DOHH2 (cell line): ENCODE measurements around the gene SORD.
"Not testable (repeated sequence)": the region's sequence is repeated elsewhere in the genome, so short reads cannot be mapped to it uniquely, and the experiment has no call there.

Source experiments
- H3F3A ChIP-seq: fragments of 200-600 bp; sonication (generic), shearing (Covaris generic); 2 replicates; pipeline ENCODE4 v1.6.0; 2016; ENCODE audit warnings: antibody characterized with exemption, mild to moderate bottlenecking; ENCODE audit not compliant: control insufficient read depth, insufficient read depth
- H3K27ac ChIP-seq: fragments of 200-600 bp; sonication (generic); 2 replicates; pipeline ENCODE4 v1.5.1; 2014; ENCODE audit warnings: low read depth, mild to moderate bottlenecking, low read length, moderate library complexity
- H3K27me3 ChIP-seq: fragments of 200-600 bp; sonication (generic); 2 replicates; pipeline ENCODE4 v1.6.1; 2014; ENCODE audit warnings: mild to moderate bottlenecking, low read length, mixed read lengths; ENCODE audit not compliant: control insufficient read depth
- H3K36me3 ChIP-seq: fragments of 200-600 bp; sonication (generic); 2 replicates; pipeline ENCODE4 v1.6.1; 2014; ENCODE audit warnings: mild to moderate bottlenecking, low read length, moderate library complexity, mixed read lengths; ENCODE audit not compliant: control insufficient read depth
- H3K4me1 ChIP-seq: fragments of 200-600 bp; sonication (generic); 2 replicates; pipeline ENCODE4 v1.6.1; 2014; ENCODE audit warnings: mild to moderate bottlenecking, low read length, mixed read lengths; ENCODE audit not compliant: control insufficient read depth
- H3K4me2 ChIP-seq: fragments of 200-600 bp; sonication (generic); 2 replicates; pipeline ENCODE4 v1.6.0; 2014; ENCODE audit warnings: mild to moderate bottlenecking, low read length, moderate library complexity
- H3K4me3 ChIP-seq: fragments of 200-600 bp; sonication (generic); 2 replicates; pipeline ENCODE4 v1.5.1; 2014; ENCODE audit warnings: mild to moderate bottlenecking, low read length, mixed read lengths
- H3K79me2 ChIP-seq: fragments of 200-600 bp; sonication (generic); 2 replicates; pipeline ENCODE4 v1.6.1; 2014; ENCODE audit warnings: mild to moderate bottlenecking, low read length, mixed read lengths; ENCODE audit not compliant: control insufficient read depth
- H3K9me2 ChIP-seq: fragments of 200-600 bp; sonication (generic); replicated peaks from 2 replicates; pipeline ENCODE4 v1.6.1; 2014; ENCODE audit warnings: mild to moderate bottlenecking, low read length, mixed read lengths; ENCODE audit not compliant: control insufficient read depth
- H3K9me3 ChIP-seq: fragments of 200-600 bp; sonication (generic); 2 replicates; pipeline ENCODE4 v1.6.1; 2014; ENCODE audit warnings: antibody characterized with exemption, low read length, mixed read lengths; ENCODE audit not compliant: control insufficient read depth, insufficient read depth
- H4K20me1 ChIP-seq: fragments of 200-600 bp; sonication (generic); 2 replicates; pipeline ENCODE4 v1.6.0; 2014; ENCODE audit warnings: low read depth, mild to moderate bottlenecking, antibody characterized with exemption, low read length, moderate library complexity; ENCODE audit not compliant: control insufficient read depth, insufficient read depth
- EZH2phosphoT487 ChIP-seq: fragments of 200-600 bp; sonication (generic); IDR thresholded peaks from 2 replicates; pipeline ENCODE4 v1.6.1; 2017; ENCODE audit warnings: borderline replicate concordance, mild to moderate bottlenecking, antibody characterized with exemption, low read length, moderate library complexity, mixed read lengths
- TF ChIP-seq, protein P1 (sequence below): fragments of 200-600 bp; sonication (generic); IDR thresholded peaks from one replicate; pipeline ENCODE4 v1.5.1; 2014; ENCODE audit warnings: antibody characterized with exemption, mild to moderate bottlenecking, low read depth, low read length; ENCODE audit not compliant: poor library complexity, severe bottlenecking

SORD gene

GRCh38 chr15:45101749-45102148 lies 78.8 kb downstream of the SORD start:
- H3K9me2 ChIP-seq: no peaks in the 10 kb centered on the region
- peaks cover 6% of the 10 kb centered on the region for H3K4me1 ChIP-seq
- H3K79me2 ChIP-seq: no peaks in the 10 kb centered on the region
- H3K9me3 ChIP-seq: no peaks in the 10 kb centered on the region
- H3K27ac ChIP-seq: no peak overlapping the region
- H3K36me3 ChIP-seq: no peaks in the 10 kb centered on the region
- no peaks in the 10 kb centered on the region for H4K20me1 ChIP-seq
- H3K27me3 ChIP-seq: no peaks in the 10 kb centered on the region
- no peak overlapping the region for H3K4me2 ChIP-seq
- no peak overlapping the region for H3K4me3 ChIP-seq
- no peaks in the 10 kb centered on the region for H3F3A ChIP-seq
- TF ChIP-seq, protein P1, sequence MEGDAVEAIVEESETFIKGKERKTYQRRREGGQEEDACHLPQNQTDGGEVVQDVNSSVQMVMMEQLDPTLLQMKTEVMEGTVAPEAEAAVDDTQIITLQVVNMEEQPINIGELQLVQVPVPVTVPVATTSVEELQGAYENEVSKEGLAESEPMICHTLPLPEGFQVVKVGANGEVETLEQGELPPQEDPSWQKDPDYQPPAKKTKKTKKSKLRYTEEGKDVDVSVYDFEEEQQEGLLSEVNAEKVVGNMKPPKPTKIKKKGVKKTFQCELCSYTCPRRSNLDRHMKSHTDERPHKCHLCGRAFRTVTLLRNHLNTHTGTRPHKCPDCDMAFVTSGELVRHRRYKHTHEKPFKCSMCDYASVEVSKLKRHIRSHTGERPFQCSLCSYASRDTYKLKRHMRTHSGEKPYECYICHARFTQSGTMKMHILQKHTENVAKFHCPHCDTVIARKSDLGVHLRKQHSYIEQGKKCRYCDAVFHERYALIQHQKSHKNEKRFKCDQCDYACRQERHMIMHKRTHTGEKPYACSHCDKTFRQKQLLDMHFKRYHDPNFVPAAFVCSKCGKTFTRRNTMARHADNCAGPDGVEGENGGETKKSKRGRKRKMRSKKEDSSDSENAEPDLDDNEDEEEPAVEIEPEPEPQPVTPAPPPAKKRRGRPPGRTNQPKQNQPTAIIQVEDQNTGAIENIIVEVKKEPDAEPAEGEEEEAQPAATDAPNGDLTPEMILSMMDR: no peak
- no peak for TF ChIP-seq EZH2phosphoT487

- H3K4me1 ChIP-seq: peaks cover 7% of the 10 kb centered on the region
Observed at GRCh38 chr15:45102226-45102625, 79.2 kb downstream of the SORD start.

DNA sequence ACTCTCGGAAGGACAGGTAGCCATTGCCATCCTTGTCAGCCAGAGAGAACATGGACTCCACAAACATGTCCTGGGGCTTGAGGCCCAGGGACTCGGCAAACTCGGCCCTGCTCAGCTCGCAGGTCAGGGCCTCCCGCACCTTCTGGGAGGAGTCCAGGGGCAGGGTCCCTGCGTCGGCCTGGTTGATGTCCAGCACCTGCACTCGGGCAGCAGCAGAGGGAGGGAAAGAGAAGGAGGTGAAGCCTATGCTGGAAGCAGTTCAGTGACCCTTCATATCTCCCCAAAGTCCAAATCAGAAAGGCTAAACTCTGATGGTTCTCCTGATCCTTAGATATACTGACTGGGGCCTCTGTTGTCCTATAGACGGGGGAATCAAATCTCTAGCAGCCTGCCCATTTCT lies 81.2 kb downstream of the SORD start:
- not testable (repeated sequence) for H3K27ac ChIP-seq, H3F3A ChIP-seq, H3K9me3 ChIP-seq, H3K27me3 ChIP-seq, H3K36me3 ChIP-seq, H3K4me2 ChIP-seq, H3K9me2 ChIP-seq, H3K4me1 ChIP-seq, H3K4me3 ChIP-seq, H3K79me2 ChIP-seq, H4K20me1 ChIP-seq

More at GRCh38 chr15:45102226-45102625, 79.2 kb downstream of the SORD start:
- TF ChIP-seq EZH2phosphoT487: no peak
- TF ChIP-seq, protein P1: no peak
- Histone ChIP-seq H3K79me2 (no peaks in the 10 kb centered on the region), H3K27me3 (no peaks in the 10 kb centered on the region), H3K4me3 (no peak overlapping the region), H3K9me3 (no peaks in the 10 kb centered on the region), H3K9me2 (no peaks in the 10 kb centered on the region), H3F3A (no peaks in the 10 kb centered on the region), H3K27ac (no peak overlapping the region), H3K4me2 (no peak overlapping the region), H3K36me3 (no peaks in the 10 kb centered on the region), H4K20me1 (no peaks in the 10 kb centered on the region)

- Histone ChIP-seq H3K79me2 (no peaks in the 10 kb centered on the region), H4K20me1 (no peaks in the 10 kb centered on the region), H3K9me3 (no peaks in the 10 kb centered on the region), H3K4me1 (peaks cover 7% of the 10 kb centered on the region), H3K36me3 (no peaks in the 10 kb centered on the region), H3K27ac (no peak overlapping the region), H3K4me2 (no peak overlapping the region), H3F3A (no peaks in the 10 kb centered on the region), H3K4me3 (no peak overlapping the region), H3K27me3 (no peaks in the 10 kb centered on the region), H3K9me2 (no peaks in the 10 kb centered on the region)
- TF ChIP-seq EZH2phosphoT487: no peak
- TF ChIP-seq, protein P1: no peak
Observed at GRCh38 chr15:45105586-45105985, 82.6 kb downstream of the SORD start.
